Transverse colon (tissue), 4 donors: ENCODE results near the gene ROR1.

Experiments used
- CTCF ChIP-seq, 5 experiments: fragments of 200-600 bp in 3 of 5; fragments of 450-650 bp in 2 of 5; sonication (generic) in 3 of 5; IDR thresholded peaks; 1 replicate in 2 of 5; 2 replicates in 3 of 5; pipeline ENCODE4 v1.5.1; 2016 to 2017; ENCODE audit warnings: antibody characterized with exemption in 5 of 5, inconsistent platforms in 3 of 5, mild to moderate bottlenecking in 2 of 5, moderate library complexity in 1 of 5
- EP300 ChIP-seq: sonication (generic); formaldehyde crosslinking; IDR thresholded peaks from one replicate; pipeline ENCODE4 v1.6.1; 2017; ENCODE audit warnings: antibody characterized with exemption, low read depth
- POLR2A ChIP-seq: fragments of 450-650 bp; IDR thresholded peaks from one replicate; pipeline ENCODE4 v1.6.1; 2016; ENCODE audit warnings: antibody characterized with exemption, mild to moderate bottlenecking, moderate library complexity
- POLR2AphosphoS5 ChIP-seq, 3 donors: sonication (generic); formaldehyde crosslinking; IDR thresholded peaks; one replicate each; pipeline ENCODE4 v1.6.1; 2016; ENCODE audit warnings: antibody characterized with exemption in 3 of 3

DNA sequence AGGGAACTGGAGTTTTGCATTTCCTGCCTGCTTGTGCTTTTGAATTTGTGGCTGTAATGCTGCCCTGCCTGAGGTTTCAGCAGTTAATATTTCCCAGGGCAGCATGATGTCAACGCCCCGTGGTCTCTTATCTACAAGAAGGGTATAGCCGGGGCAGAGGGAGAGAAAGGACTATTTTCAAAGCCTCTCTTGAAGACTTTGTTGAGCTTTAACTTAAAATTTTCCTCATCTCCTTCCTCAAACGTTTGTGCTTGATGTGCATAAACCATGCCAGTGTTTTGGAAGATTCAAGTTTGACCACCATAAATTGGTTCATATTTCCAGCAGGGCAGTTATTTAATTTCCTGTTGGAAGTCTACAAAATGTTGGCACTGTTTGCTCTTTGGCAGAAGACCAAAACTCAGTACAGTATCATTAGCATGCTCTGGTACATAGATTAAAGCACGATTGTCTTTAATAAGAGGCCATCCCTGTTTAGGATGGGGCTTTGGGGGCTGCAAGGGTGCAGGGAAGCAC is 43.4 kb downstream of the ROR1 start:
- no peak for TF ChIP-seq POLR2A
- TF ChIP-seq EP300, result no peak
- TF ChIP-seq CTCF (IDR thresholded peaks at IDR 0.05), result no peak
- TF ChIP-seq POLR2AphosphoS5 (IDR thresholded peaks at IDR 0.05), result no peak
